HepG2 (cell line): ENCODE measurements around the gene ADCK2. TPM values are rescaled to one million over a fixed set of nuclear protein-coding genes. Genes with fewer than 3 reads are reported as not detected.
A peak's percentile ranks its signal among the peaks of the same experiment; 100 is the strongest.

Experiments used
- FOXJ3 ChIP-seq: sonication (generic); formaldehyde crosslinking; IDR thresholded peaks from 2 replicates; pipeline ENCODE4 v1.4.0; 2020; ENCODE audit warnings: missing genetic modification reagents, mild to moderate bottlenecking, borderline replicate concordance
- HCFC1 ChIP-seq: fragments of 150-350 bp; IDR thresholded peaks from 2 replicates; pipeline ENCODE4 v1.6.1; 2014; ENCODE audit warnings: low read depth, low read length
- KMT2A ChIP-seq: sonication (generic); formaldehyde crosslinking; IDR thresholded peaks from 2 replicates; pipeline ENCODE4 v1.4.0; 2020; ENCODE audit warnings: missing genetic modification reagents
- MEF2D ChIP-seq: sonication (generic); formaldehyde crosslinking; IDR thresholded peaks from 2 replicates; pipeline ENCODE4 v1.5.1; 2020; ENCODE audit warnings: mild to moderate bottlenecking, missing genetic modification reagents
- NFATC3 ChIP-seq: sonication (generic); formaldehyde crosslinking; IDR thresholded peaks from 2 replicates; pipeline ENCODE4 v1.5.1; 2020; ENCODE audit warnings: mild to moderate bottlenecking, missing genetic modification reagents
- RBAK ChIP-seq: sonication (generic); formaldehyde crosslinking; IDR thresholded peaks from 2 replicates; pipeline ENCODE4 v1.5.1; 2020; ENCODE audit warnings: mild to moderate bottlenecking, missing genetic modification reagents
- RBM39 ChIP-seq: fragments of 200-400 bp; formaldehyde crosslinking; IDR thresholded peaks from one replicate; pipeline ENCODE4 v1.6.1; 2018; ENCODE audit warnings: antibody characterized with exemption, mild to moderate bottlenecking, low read depth, low read length; ENCODE audit not compliant: poor library complexity, severe bottlenecking
- REXO4 ChIP-seq: sonication (generic); formaldehyde crosslinking; IDR thresholded peaks from 2 replicates; pipeline ENCODE4 v1.8.0; 2022; ENCODE audit warnings: missing genetic modification reagents, mild to moderate bottlenecking, borderline replicate concordance
- SALL2 ChIP-seq: sonication (generic); formaldehyde crosslinking; IDR thresholded peaks from 2 replicates; pipeline ENCODE4 v1.8.1; 2023; ENCODE audit warnings: mild to moderate bottlenecking, missing genetic modification reagents, inconsistent platforms
- SSRP1 ChIP-seq: IDR thresholded peaks from 2 replicates; pipeline ENCODE4 v1.6.1; 2016; ENCODE audit warnings: control low read depth
- TOPORS ChIP-seq: sonication (generic); formaldehyde crosslinking; IDR thresholded peaks from 2 replicates; pipeline ENCODE4 v1.8.0; 2023; ENCODE audit warnings: mild to moderate bottlenecking, missing genetic modification reagents
- ZBTB1 ChIP-seq: sonication (generic); formaldehyde crosslinking; IDR thresholded peaks from 2 replicates; pipeline ENCODE4 v1.4.0; 2020; ENCODE audit warnings: missing genetic modification reagents, borderline replicate concordance
- ZKSCAN5 ChIP-seq: sonication (generic); formaldehyde crosslinking; IDR thresholded peaks from 2 replicates; pipeline ENCODE4 v1.5.1; 2020; ENCODE audit warnings: mild to moderate bottlenecking, missing genetic modification reagents
- ZNF552 ChIP-seq: sonication (generic); formaldehyde crosslinking; IDR thresholded peaks from 2 replicates; pipeline ENCODE4 v1.9.0; 2022; ENCODE audit warnings: missing genetic modification reagents, mild to moderate bottlenecking, borderline replicate concordance
- ZNF562 ChIP-seq: sonication (generic); formaldehyde crosslinking; IDR thresholded peaks from 2 replicates; pipeline ENCODE4 v1.8.0; 2022; ENCODE audit warnings: missing genetic modification reagents, borderline replicate concordance
- ZNF563 ChIP-seq: sonication (generic); formaldehyde crosslinking; IDR thresholded peaks from 2 replicates; pipeline ENCODE4 v1.8.0; 2022; ENCODE audit warnings: mild to moderate bottlenecking, moderate library complexity, missing genetic modification reagents
- ZNF644 ChIP-seq: IDR thresholded peaks from 2 replicates; pipeline ENCODE4 v1.6.1; 2016; ENCODE audit warnings: low read depth
- ZNF670 ChIP-seq: sonication (generic); formaldehyde crosslinking; IDR thresholded peaks from 2 replicates; pipeline ENCODE4 v1.8.0; 2022; ENCODE audit warnings: mild to moderate bottlenecking, missing genetic modification reagents, borderline replicate concordance
- ZNF839 ChIP-seq: sonication (generic); formaldehyde crosslinking; IDR thresholded peaks from 2 replicates; pipeline ENCODE4 v1.4.0; 2020; ENCODE audit warnings: missing genetic modification reagents, mild to moderate bottlenecking, borderline replicate concordance
- ZNF891 ChIP-seq: sonication (generic); formaldehyde crosslinking; IDR thresholded peaks from 2 replicates; pipeline ENCODE4 v1.5.0; 2020; ENCODE audit warnings: mild to moderate bottlenecking, missing genetic modification reagents
- ZSCAN30 ChIP-seq: sonication (generic); formaldehyde crosslinking; IDR thresholded peaks from 2 replicates; pipeline ENCODE4 v1.5.0; 2020; ENCODE audit warnings: mild to moderate bottlenecking, missing genetic modification reagents
- polyA plus RNA-seq, 8 experiments: library from polyadenylated mRNA; depleted of rRNA in 3 of 8; stranded (reverse) in 7 of 8; unstranded in 1 of 8; fragments of >200 nt; fragmentation: Illumina TruSeq in 4 of 8; extraction: Trizol in 4 of 8; gene quantifications; 2 replicates each; pipeline versions ENCODE4 v1.2.1 to v1.2.3, GENCODE V29; 2011 to 2016; ENCODE audit warnings: low read depth in 4 of 8, missing spikeins in 1 of 8, mixed read lengths in 1 of 8; ENCODE audit not compliant: insufficient read depth in 1 of 8
- total RNA-seq, 5 experiments: library from RNA; depleted of rRNA; stranded (reverse); fragments of >200 nt; fragmentation: Illumina TruSeq; extraction: Trizol; gene quantifications; 2 replicates each; pipeline ENCODE4 v1.2.3, GENCODE V29; 2016; ENCODE audit warnings: low read depth in 1 of 5
- TF ChIP-seq, protein P1 (sequence below): sonication (generic); formaldehyde crosslinking; IDR thresholded peaks from 2 replicates; pipeline ENCODE4 v1.4.0; 2020; ENCODE audit warnings: mild to moderate bottlenecking, missing genetic modification reagents
- TF ChIP-seq, protein P2 (sequence below): IDR thresholded peaks from 2 replicates; pipeline ENCODE4 v1.6.1; 2012; ENCODE audit warnings: low read depth, low read length, improper control_type of control experiment
- TF ChIP-seq, protein P3 (sequence below): sonication (generic); formaldehyde crosslinking; IDR thresholded peaks from 2 replicates; pipeline ENCODE4 v1.4.0; 2020; ENCODE audit warnings: low read depth, missing genetic modification reagents

ADCK2 gene
- total and polyA plus RNA-seq, 2 of the 13 experiments (the other 11 are each of a cell fraction or from before 2014, with no cell fraction given) = 8.6 to 18.8 TPM

DNA sequence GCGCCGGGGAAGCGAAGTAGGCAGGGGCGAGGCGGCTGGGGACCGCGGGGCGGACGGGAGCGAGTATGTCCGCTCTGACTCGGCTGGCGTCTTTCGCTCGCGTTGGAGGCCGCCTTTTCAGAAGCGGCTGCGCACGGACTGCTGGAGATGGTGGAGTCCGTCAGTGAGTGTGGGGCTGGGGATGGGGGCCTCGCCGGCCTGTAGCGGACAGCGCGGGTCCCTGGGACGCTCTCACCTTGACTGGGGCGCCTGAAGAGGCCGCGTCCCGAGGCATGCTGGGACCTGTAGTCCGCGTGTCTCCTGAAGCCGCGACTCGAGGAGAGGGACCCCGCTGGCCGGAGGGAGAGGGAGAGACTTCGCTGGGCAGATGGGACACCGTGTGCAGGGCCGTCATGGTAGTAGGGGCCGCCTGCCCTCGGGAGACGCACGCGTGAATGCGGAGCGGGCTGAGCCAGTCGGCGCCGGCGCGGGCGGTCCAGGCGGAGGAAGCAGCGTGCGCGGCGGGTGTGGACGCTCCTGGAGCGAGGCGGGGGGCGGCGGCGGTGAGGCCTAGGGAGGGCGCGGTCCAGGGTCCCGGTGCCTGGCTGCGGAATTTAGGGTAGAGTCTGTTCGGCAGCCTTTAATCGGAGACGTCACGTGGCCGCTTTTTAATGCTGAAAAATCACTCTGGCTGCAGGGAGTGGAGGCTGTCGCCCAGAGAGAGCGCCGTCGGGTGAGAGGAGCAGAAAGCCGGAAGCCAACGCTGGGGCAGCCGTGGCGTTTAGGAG, 24.1 kb downstream of the ADCK2 start, which contains the start of gene NDUFB2 (continued):
- TF ChIP-seq ZNF839 = no peak; the same call in 1 of the 2 replicates
- TF ChIP-seq ZSCAN30 = no peak; the same call in 1 of the 2 replicates
- peak; percentile 84 for TF ChIP-seq KMT2A (CRISPR knock-in tag)
- TF ChIP-seq ZNF562 (CRISPR knock-in tag) = no peak; the same call in 1 of the 2 replicates
- TF ChIP-seq REXO4 (CRISPR knock-in tag) = no peak
- no peak for TF ChIP-seq ZNF644 (CRISPR knock-in tag)
- peak; percentile 69 for TF ChIP-seq HCFC1
- TF ChIP-seq RBM39 = no peak
- TF ChIP-seq, protein P1, sequence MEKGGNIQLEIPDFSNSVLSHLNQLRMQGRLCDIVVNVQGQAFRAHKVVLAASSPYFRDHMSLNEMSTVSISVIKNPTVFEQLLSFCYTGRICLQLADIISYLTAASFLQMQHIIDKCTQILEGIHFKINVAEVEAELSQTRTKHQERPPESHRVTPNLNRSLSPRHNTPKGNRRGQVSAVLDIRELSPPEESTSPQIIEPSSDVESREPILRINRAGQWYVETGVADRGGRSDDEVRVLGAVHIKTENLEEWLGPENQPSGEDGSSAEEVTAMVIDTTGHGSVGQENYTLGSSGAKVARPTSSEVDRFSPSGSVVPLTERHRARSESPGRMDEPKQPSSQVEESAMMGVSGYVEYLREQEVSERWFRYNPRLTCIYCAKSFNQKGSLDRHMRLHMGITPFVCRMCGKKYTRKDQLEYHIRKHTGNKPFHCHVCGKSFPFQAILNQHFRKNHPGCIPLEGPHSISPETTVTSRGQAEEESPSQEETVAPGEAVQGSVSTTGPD (CRISPR knock-in tag) = no peak
- TF ChIP-seq MEF2D (CRISPR knock-in tag) = peak; percentile 83; the same call in 1 of the 2 replicates
- TF ChIP-seq ZKSCAN5 (CRISPR knock-in tag) = no peak
- no peak for TF ChIP-seq ZBTB1 (CRISPR knock-in tag)
- no peak for TF ChIP-seq NFATC3 (CRISPR knock-in tag)
- peak; percentile 90; the same call in 1 of the 2 replicates for TF ChIP-seq ZNF670 (CRISPR knock-in tag)
- 0 out of 2 replicates have a peak, but pooled peaks have one; percentile 35 for TF ChIP-seq SALL2
- TF ChIP-seq, protein P2, sequence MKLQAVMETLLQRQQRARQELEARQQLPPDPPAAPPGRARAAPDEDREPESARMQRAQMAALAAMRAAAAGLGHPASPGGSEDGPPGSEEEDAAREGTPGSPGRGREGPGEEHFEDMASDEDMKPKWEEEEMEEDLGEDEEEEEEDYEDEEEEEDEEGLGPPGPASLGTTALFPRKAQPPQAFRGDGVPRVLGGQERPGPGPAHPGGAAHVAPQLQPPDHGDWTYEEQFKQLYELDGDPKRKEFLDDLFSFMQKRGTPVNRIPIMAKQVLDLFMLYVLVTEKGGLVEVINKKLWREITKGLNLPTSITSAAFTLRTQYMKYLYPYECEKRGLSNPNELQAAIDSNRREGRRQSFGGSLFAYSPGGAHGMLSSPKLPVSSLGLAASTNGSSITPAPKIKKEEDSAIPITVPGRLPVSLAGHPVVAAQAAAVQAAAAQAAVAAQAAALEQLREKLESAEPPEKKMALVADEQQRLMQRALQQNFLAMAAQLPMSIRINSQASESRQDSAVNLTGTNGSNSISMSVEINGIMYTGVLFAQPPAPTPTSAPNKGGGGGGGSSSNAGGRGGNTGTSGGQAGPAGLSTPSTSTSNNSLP = no peak
- no peak for TF ChIP-seq RBAK (CRISPR knock-in tag)
- no peak for TF ChIP-seq ZNF552 (CRISPR knock-in tag)
- TF ChIP-seq, protein P3, sequence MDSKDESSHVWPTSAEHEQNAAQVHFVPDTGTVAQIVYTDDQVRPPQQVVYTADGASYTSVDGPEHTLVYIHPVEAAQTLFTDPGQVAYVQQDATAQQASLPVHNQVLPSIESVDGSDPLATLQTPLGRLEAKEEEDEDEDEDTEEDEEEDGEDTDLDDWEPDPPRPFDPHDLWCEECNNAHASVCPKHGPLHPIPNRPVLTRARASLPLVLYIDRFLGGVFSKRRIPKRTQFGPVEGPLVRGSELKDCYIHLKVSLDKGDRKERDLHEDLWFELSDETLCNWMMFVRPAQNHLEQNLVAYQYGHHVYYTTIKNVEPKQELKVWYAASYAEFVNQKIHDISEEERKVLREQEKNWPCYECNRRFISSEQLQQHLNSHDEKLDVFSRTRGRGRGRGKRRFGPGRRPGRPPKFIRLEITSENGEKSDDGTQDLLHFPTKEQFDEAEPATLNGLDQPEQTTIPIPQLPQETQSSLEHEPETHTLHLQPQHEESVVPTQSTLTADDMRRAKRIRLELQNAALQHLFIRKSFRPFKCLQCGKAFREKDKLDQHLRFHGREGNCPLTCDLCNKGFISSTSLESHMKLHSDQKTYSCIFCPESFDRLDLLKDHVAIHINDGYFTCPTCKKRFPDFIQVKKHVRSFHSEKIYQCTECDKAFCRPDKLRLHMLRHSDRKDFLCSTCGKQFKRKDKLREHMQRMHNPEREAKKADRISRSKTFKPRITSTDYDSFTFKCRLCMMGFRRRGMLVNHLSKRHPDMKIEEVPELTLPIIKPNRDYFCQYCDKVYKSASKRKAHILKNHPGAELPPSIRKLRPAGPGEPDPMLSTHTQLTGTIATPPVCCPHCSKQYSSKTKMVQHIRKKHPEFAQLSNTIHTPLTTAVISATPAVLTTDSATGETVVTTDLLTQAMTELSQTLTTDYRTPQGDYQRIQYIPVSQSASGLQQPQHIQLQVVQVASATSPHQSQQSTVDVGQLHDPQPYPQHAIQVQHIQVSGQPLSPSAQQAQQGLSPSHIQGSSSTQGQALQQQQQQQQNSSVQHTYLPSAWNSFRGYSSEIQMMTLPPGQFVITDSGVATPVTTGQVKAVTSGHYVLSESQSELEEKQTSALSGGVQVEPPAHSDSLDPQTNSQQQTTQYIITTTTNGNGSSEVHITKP (CRISPR knock-in tag) = peak; percentile 72; the same call in 1 of the 2 replicates
- no peak; the same call in none of the 2 replicates for TF ChIP-seq ZNF891 (CRISPR knock-in tag)
- TF ChIP-seq TOPORS = peak; percentile 87; the same call in 1 of the 2 replicates
- peak; percentile 79; the same call in 1 of the 2 replicates for TF ChIP-seq SSRP1 (CRISPR knock-in tag)
- peak; percentile 40; the same call in 1 of the 2 replicates for TF ChIP-seq ZNF563 (CRISPR knock-in tag)
- no peak for TF ChIP-seq FOXJ3 (CRISPR knock-in tag)
